HG02588 (cell line): ENCODE results near the gene ZMAT2.
"Not testable (repeated sequence)": the region's sequence is repeated elsewhere in the genome, so short reads cannot be mapped to it uniquely, and the experiment has no call there.

Experiments used
- ATAC-seq: cut with Tn5 transposase; IDR thresholded peaks from one replicate; pipeline ENCODE4 v1.9.1; 2021; ENCODE audit warnings: mild to moderate bottlenecking, moderate library complexity; ENCODE audit not compliant: unreplicated experiment

The ZMAT2 gene

DNA sequence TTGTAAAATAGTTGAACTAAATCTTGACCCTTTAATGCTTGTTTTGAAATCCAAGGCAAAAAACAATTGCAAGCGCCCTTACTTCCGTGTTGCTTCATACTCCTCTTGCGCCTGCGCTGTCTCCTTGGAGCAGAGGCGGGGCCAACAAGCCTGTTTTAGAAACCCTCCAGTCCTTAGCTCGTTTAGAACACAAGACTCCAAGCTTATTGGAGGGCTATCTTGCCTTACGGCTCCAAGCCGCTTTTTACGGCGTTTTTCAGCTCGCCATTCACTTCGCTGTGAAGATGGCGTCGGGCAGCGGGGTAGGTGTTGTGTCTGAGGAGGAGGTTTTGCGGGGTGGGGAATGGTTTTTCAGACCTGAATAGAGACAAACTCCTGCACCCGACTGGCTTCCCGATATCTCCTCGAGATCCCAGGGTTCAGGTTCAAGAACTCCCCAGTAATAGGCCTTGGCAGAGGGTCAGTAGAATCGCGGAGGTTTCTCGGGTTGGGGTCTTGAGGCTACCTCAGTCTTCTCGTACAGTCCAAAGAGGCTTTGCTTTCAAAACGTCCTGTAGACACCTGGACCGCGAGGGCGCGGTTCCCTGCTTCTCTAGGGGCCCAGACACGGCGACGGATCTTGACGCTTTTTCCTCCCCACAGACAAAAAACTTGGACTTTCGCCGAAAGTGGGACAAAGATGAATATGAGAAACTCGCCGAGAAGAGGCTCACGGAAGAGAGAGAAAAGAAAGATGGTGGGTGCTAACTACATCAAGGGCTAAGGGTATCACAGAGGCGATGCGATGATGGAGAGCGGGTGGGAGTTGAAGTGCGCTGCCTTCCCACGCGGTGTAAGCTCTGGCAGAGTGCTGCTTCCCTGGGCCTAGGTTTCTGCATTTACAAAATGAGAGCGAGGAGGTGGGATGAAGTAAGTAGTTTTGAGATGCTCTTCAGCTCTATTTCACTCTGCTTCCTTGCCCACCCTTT lies at the start of gene ZMAT2:
Gene ZMAT2, plus strand, starts transcription at position 271 of the 968 bp plus-strand sequence. Its CDS starts 14 bp downstream, at position 285.
- peak; percentile 97 for ATAC-seq

GRCh38 chr5:140658870-140659269 lies 41.4 kb upstream of the ZMAT2 start:
- no peak for ATAC-seq

DNA sequence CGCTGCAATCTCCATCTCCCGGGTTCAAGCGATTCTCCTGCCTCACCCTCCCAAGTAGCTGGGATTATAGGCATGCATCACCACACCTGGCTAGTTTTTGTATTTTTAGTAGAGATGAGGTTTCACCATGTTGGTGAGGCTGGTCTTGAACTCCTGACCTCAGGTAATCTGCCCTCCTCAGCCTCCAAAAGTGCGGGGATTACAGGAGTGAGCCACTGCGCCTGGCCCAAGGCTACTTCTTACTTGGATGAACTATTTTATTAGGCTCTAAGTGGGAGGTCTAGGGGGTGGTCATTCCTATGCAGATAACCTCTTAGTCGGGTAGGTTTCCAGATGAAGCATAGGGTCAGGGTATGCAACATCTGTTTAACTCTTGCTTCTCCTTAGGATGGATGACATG lies 39.9 kb upstream of the ZMAT2 start:
- ATAC-seq = not testable (repeated sequence)

- ATAC-seq = no peak
These were observed 36.3 kb upstream of the ZMAT2 start for GRCh38 chr5:140664030-140664358.

DNA sequence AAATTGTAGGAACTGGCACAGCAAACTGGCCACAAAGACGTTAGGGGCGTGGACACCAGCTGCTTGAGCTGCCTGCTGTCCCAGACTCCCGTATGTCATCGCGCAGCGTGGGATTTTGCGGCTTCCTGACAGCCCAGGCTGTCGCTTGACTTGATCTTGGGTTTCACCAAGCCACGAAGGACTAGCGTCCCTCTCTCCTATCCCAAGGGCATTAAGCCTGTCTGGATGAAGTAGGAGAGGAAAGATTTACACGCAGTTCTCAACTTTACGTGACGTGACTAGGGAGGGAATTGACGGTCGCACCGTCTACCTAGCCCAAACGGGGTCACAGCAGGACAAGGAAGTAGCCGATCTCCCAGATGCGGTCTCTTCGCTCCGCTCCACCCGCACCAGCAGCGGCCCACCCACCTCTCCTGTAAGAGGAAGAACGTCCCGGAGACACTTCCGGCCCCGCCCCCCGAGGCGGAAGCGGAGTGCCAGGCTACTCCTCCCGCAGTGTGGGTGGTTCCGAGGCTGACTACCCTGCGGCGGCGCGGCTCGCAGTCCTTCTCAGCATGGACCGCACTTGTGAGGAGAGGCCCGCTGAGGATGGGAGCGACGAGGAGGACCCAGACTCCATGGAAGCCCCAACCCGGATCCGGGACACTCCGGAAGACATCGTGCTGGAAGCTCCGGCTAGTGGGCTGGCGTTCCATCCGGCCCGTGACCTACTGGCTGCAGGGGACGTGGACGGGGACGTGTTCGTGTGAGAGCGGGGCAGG lies 35.7 kb upstream of the ZMAT2 start, which contains the start of gene WDR55:
Gene WDR55, plus strand, starts transcription at position 546 of the 761 bp plus-strand sequence. Its CDS starts 9 bp downstream, at position 555.
- peak; percentile 98 for ATAC-seq

DNA sequence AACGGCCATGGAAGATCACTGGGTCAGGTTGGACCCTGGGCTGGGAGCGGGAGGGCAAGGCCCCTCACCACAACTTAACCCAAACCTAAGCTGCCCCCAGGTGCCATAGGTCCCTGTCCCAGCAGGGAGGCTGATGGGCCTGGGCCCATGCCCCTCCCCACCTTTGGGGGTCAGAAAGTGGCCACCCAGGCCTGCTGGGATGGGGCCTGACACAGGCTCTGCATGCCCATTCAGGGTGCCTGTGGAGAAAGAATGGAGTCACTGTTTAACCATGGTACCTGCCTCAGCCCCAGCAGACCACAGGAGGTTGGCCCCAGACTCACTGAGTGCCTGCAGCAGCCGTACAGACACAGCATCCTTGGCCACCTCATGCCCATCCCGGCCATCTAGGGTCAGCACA lies 29.2 kb upstream of the ZMAT2 start:
- not testable (repeated sequence) for ATAC-seq

DNA sequence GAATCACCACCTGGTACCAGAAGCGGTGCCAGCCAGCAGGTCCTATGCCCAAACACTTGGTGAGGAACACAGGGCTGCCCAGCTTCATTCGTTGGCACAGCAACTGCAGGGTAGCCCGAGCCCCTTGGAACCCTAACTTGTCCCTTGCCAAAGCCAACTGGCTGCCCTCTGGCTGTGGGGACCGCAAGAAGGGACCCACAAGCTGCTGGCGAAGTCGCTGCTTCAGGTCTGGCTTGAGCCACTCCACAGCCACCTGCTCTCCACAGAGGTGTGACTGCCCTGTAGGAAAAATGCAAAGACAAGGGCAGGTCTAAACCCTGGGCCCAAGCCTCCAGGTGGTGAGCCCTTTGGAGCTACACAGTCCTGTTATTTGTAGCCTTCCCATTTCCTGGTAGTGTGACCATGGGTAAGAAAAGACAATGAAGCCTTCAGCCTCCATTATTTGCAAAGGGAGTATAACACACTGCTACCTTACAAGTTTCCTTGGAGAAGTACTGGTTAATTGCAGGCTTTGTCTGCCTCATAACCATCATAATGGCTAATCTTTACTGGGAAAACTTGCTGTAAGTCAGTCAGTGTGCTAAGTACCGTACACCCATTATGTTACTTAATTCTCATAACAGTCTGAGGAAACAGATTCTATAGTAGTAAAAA lies 28.6 kb upstream of the ZMAT2 start:
- ATAC-seq = no peak

- no peak for ATAC-seq
These were observed 27.6 kb upstream of the ZMAT2 start for GRCh38 chr5:140672455-140673186.

DNA sequence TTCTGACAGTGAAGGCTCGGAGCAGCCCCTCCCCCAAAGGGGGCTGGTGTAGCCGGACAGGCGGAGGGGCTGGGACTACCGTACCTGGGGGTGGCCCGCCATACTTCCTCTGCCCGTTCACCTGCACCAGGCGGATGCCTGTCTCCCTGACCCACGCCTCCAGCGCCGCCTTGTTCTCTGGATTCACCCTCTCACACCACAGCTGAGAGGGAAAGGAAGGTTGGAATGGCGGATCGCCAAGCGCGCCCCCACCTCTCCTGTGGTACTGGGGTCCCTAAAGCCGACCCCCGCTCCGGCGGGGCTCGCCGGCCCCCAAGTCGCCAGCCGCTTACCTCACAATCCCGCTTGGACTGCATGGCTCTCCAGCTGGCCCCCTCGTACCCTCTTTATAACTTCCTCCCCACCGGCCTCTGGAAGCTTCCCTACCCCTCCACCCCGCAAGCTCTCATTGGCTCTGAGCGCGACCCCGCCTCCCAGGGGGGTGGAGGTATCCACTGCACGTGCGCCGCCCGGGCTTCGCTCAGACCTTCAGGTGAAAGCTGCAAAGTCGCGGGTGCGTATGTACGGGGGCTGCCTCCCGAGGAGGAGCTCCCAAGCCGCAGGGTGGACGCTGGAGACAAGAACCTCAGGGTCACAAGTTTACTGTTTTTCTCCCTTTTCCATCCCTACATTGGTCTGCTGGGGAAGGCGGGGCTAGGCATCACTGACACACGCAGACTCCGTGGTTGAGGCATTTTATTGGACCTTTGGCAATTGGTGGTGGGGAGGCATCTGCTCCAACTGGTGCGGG lies 26.9 kb upstream of the ZMAT2 start, which contains the start of gene DND1:
Gene DND1, minus strand, starts transcription at position 390 of the 790 bp plus-strand sequence. Its CDS starts 34 bp downstream, at position 356.
- no peak for ATAC-seq

DNA sequence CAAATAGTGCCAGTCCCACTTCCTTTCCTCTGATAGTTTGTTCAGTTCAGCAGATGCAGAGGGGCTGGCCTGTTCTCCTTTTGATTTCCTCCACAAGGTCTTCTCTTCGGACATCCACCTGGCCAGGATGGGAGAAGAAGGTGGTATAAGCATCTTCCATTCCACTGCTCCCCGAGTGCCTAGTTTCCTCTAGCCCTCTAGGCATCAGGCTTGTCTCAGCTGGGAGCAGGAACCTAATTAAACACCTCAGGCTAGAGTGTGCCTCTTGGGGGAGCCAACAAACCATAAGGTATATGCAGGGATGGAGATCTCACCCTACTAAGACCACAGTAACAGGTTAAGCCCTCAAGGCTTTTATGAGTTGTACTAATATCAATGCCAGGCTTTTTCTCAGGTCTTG lies 26.0 kb upstream of the ZMAT2 start:
- ATAC-seq = no peak

GRCh38 chr5:140674629-140675028 lies 25.6 kb upstream of the ZMAT2 start:
- ATAC-seq = no peak

GRCh38 chr5:140677947-140678346 lies 22.3 kb upstream of the ZMAT2 start:
- ATAC-seq = peak; percentile 50

GRCh38 chr5:140678993-140679392 lies 21.3 kb upstream of the ZMAT2 start:
- ATAC-seq = no peak

- ATAC-seq = no peak
These were observed 9.8 kb upstream of the ZMAT2 start for GRCh38 chr5:140690376-140690932.

GRCh38 chr5:140690941-140691924 lies 9.0 kb upstream of the ZMAT2 start, which contains the start of the genes HARS1 and HARS2:
Gene HARS1 (minus strand): TSS chr5:140691370. CDS start chr5:140691304, 66 bp downstream.
Gene HARS2 (plus strand): TSS chr5:140691455. CDS start chr5:140691649, 194 bp downstream.
- peak; percentile 97 for ATAC-seq

DNA sequence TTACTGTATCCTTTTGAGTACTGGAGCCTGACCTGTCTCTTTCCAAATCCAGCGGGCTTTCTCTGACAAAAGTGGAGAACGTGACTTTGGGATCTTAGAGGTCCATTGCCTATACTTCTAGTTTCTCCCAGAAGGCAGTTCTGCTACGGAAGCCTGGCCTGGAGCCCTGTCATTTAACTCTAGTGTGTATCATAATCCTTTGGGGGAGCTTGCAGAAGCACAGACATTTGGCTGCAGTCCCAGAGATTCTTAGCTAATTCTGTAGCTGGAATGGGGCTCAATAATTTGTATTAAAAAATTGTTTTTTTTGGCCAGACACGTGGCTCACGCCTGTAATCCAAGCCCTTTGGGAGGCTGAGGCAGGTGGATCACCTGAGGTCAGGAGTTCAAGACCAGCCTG lies 6.0 kb upstream of the ZMAT2 start:
- no peak for ATAC-seq

GRCh38 chr5:140696891-140697492 lies 3.3 kb upstream of the ZMAT2 start:
- ATAC-seq = no peak
